ENCODE data around the gene TCN1.

Gene TCN1

DNA sequence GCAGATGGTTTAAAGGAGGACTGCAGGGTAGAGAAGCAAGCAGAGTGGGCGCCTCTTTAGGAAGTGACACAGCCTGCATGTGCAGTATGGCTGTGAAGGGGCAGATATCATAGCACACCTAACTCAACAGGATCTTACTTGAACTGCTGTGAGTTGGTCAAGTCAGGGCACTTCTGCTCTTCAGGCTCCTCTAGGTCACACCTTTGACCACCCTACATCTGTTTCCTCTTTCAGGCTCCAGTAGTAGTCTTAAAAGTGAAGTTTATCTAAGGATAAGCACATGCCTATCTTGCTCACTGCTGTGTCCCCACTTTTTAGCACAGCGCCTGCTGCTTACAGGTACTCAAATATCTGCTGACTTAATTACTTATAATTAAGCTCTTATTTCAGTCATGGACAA lies 62.2 kb downstream of the TCN1 start:
- peaks cover 41% of the 10 kb centered on the region for H3K36me3 ChIP-seq (ENCODE audit: control insufficient read depth, low read length)

More for the DNA sequence above, 62.2 kb downstream of the TCN1 start:
- H3K4me1 ChIP-seq (ENCODE audit: control insufficient read depth, low read length): peaks cover 7% of the 10 kb centered on the region
- H3K4me3 ChIP-seq (ENCODE audit: low read length): no peak overlapping the region
- H3K9me3 ChIP-seq (ENCODE audit: control insufficient read depth, insufficient read depth, low read length): no peaks in the 10 kb centered on the region
- peaks cover 7% of the 10 kb centered on the region; the same call in 1 of the 2 replicates for H3F3A ChIP-seq (ENCODE audit: control insufficient read depth, insufficient read depth)
- H4K20me1 ChIP-seq (ENCODE audit: control insufficient read depth, insufficient read depth, low read depth, low read length): no peaks in the 10 kb centered on the region; the same call in 1 of the 2 replicates
- H3K4me2 ChIP-seq (ENCODE audit: low read length): no peak overlapping the region
- H3K79me2 ChIP-seq (ENCODE audit: control insufficient read depth, low read length): peaks cover 12% of the 10 kb centered on the region
- H3K9me2 ChIP-seq (replicated peaks; ENCODE audit: control insufficient read depth, low read length): no peaks in the 10 kb centered on the region
- H3K27me3 ChIP-seq (ENCODE audit: control insufficient read depth, low read length): no peaks in the 10 kb centered on the region
- TF ChIP-seq, protein P1, sequence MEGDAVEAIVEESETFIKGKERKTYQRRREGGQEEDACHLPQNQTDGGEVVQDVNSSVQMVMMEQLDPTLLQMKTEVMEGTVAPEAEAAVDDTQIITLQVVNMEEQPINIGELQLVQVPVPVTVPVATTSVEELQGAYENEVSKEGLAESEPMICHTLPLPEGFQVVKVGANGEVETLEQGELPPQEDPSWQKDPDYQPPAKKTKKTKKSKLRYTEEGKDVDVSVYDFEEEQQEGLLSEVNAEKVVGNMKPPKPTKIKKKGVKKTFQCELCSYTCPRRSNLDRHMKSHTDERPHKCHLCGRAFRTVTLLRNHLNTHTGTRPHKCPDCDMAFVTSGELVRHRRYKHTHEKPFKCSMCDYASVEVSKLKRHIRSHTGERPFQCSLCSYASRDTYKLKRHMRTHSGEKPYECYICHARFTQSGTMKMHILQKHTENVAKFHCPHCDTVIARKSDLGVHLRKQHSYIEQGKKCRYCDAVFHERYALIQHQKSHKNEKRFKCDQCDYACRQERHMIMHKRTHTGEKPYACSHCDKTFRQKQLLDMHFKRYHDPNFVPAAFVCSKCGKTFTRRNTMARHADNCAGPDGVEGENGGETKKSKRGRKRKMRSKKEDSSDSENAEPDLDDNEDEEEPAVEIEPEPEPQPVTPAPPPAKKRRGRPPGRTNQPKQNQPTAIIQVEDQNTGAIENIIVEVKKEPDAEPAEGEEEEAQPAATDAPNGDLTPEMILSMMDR (IDR thresholded peaks at IDR 0.05; ENCODE audit: low read depth, low read length, poor library complexity, severe bottlenecking): no peak
- TF ChIP-seq EZH2phosphoT487 (IDR thresholded peaks at IDR 0.05; ENCODE audit: borderline replicate concordance, low read length): no peak
- no peak overlapping the region for H3K27ac ChIP-seq (ENCODE audit: low read depth, low read length)
